ENCODE data around the gene TRIM24.

GRCh38 chr7:138449580-138449979 is 10.5 kb upstream of the TRIM24 start:
- TF ChIP-seq CTCF (IDR thresholded peaks at IDR 0.05; ENCODE audit: low read length), result peak; percentile 47
- TF ChIP-seq EZH2phosphoT487 (IDR thresholded peaks at IDR 0.05; ENCODE audit: low read length), result no peak
- TF ChIP-seq EZH2 (optimal IDR thresholded peaks at IDR 0.05; ENCODE audit: low read depth, low read length), result no peak

Data from MM.1S (cell line).